Rectal smooth muscle tissue (tissue), 1 donor: Measurements from ENCODE around the gene AGTPBP1.

ENCODE experiments used
- H3K27ac ChIP-seq: one replicate; pipeline ENCODE4 v1.7.0; 2013; ENCODE audit warnings: low read depth, low read length, inconsistent platforms
- H3K27me3 ChIP-seq: one replicate; pipeline ENCODE4 v1.7.0; 2013; ENCODE audit warnings: low read length; ENCODE audit not compliant: control insufficient read depth, insufficient read depth
- H3K36me3 ChIP-seq: one replicate; pipeline ENCODE4 v1.7.0; 2013; ENCODE audit warnings: low read length; ENCODE audit not compliant: control insufficient read depth, insufficient read depth
- H3K4me1 ChIP-seq: one replicate; pipeline ENCODE4 v1.7.0; 2013; ENCODE audit warnings: low read length; ENCODE audit not compliant: control insufficient read depth, insufficient read depth
- H3K4me3 ChIP-seq: one replicate; pipeline ENCODE4 v1.7.0; 2013; ENCODE audit warnings: low read length
- H3K9ac ChIP-seq: one replicate; pipeline ENCODE4 v1.7.0; 2013; ENCODE audit warnings: low read length

Gene AGTPBP1

GRCh38 chr9:85653153-85653552 lies 88.6 kb downstream of the AGTPBP1 start:
- H3K9ac ChIP-seq: no peak overlapping the region
- H3K4me3 ChIP-seq: no peak overlapping the region
- peaks cover 4% of the 10 kb centered on the region for H3K36me3 ChIP-seq
- H3K27me3 ChIP-seq: no peaks in the 10 kb centered on the region
- no peaks in the 10 kb centered on the region for H3K4me1 ChIP-seq
- H3K27ac ChIP-seq: no peak overlapping the region

- Histone ChIP-seq H3K27me3 (no peaks in the 10 kb centered on the region), H3K4me3 (no peak overlapping the region), H3K36me3 (no peaks in the 10 kb centered on the region), H3K4me1 (no peaks in the 10 kb centered on the region), H3K27ac (no peak overlapping the region), H3K9ac (no peak overlapping the region)
Observed at GRCh38 chr9:85647571-85647970, 94.2 kb downstream of the AGTPBP1 start.

- Histone ChIP-seq H3K4me3 (no peak overlapping the region), H3K36me3 (no peaks in the 10 kb centered on the region), H3K9ac (no peak overlapping the region), H3K27me3 (no peaks in the 10 kb centered on the region), H3K4me1 (no peaks in the 10 kb centered on the region), H3K27ac (no peak overlapping the region)
Observed at GRCh38 chr9:85645909-85646627, 95.7 kb downstream of the AGTPBP1 start.

DNA sequence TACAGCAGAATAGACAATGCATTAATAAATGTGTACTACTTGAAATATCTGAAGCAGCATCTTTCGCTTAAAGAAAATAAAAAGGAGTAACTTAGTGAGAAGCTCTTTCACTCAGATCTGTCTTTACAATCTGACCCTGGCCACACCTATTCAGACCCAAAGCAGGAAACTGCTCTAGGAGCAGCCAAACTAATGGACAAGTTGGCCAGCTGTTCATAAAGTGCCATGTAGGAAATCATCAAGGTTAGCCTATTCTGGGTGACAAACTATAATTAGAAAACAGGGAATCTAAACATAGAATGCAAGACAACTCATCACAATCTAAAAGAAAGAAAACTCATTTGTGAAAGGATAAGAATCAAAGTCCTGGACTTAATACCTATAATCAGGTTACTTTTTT lies 101.3 kb downstream of the AGTPBP1 start:
- Histone ChIP-seq H3K4me1 (no peaks in the 10 kb centered on the region), H3K4me3 (no peak overlapping the region), H3K27me3 (no peaks in the 10 kb centered on the region), H3K9ac (no peak overlapping the region), H3K36me3 (no peaks in the 10 kb centered on the region), H3K27ac (no peak overlapping the region)

- Histone ChIP-seq H3K27me3 (no peaks in the 10 kb centered on the region), H3K36me3 (no peaks in the 10 kb centered on the region), H3K9ac (no peak overlapping the region), H3K27ac (no peak overlapping the region), H3K4me1 (no peaks in the 10 kb centered on the region), H3K4me3 (no peak overlapping the region)
Observed at GRCh38 chr9:85639675-85640186, 102.0 kb downstream of the AGTPBP1 start.

GRCh38 chr9:85631809-85632208 lies 109.9 kb downstream of the AGTPBP1 start:
- no peak overlapping the region for H3K27ac ChIP-seq
- no peak overlapping the region for H3K9ac ChIP-seq
- H3K36me3 ChIP-seq: no peaks in the 10 kb centered on the region
- H3K27me3 ChIP-seq: no peaks in the 10 kb centered on the region
- H3K4me1 ChIP-seq: no peaks in the 10 kb centered on the region
- no peak overlapping the region for H3K4me3 ChIP-seq

DNA sequence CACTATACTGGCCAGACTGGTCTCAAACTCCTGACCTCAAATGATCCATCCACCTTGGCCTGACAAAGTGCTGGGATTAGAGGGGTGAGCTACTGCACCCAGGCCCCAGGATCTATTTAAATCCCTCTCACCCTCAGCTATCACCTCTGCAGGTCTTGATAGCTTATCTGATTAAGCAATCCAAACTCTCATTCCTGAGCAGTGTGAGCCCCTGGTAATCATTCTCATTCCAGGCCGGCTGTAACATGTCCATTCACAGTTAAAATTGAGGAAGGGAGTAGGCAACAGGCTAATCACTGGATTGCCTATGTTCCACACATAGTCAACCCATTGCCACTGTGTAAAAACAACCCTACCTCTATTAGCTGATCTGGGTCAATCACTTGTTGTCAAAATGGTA lies 111.1 kb downstream of the AGTPBP1 start:
- H3K4me1 ChIP-seq: no peaks in the 10 kb centered on the region
- H3K27me3 ChIP-seq: no peaks in the 10 kb centered on the region
- no peaks in the 10 kb centered on the region for H3K36me3 ChIP-seq
- H3K27ac ChIP-seq: no peak overlapping the region
- no peak overlapping the region for H3K9ac ChIP-seq
- no peak overlapping the region for H3K4me3 ChIP-seq

DNA sequence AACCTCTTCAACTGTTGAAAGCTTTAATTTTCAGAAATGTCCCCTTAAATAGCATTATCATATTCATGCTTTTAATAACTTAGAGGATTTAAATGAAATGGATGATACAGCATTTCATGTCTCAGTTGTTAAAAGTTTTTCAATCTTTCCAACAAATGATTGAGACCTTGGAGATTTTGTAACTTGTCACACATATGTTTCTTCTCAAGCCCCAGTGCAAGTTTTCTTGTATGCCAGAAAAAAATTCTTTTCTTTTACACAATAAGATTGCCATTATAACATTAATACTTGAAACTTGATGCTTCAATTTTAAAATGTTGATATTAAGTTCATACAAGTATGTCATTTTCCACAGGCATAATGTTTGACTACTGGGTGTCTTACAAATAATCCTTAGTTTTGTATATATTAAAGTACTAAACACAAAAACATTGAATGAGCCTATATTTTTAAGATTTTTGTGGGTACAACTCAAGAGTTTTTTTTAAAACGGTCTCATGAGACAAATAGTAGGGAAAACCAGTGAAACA lies 124.5 kb downstream of the AGTPBP1 start:
- no peaks in the 10 kb centered on the region for H3K36me3 ChIP-seq
- H3K4me3 ChIP-seq: no peak overlapping the region
- H3K9ac ChIP-seq: no peak overlapping the region
- H3K27me3 ChIP-seq: no peaks in the 10 kb centered on the region
- no peak overlapping the region for H3K27ac ChIP-seq
- no peaks in the 10 kb centered on the region for H3K4me1 ChIP-seq

GRCh38 chr9:85615792-85616191 lies 126.0 kb downstream of the AGTPBP1 start:
- no peaks in the 10 kb centered on the region for H3K4me1 ChIP-seq
- no peaks in the 10 kb centered on the region for H3K27me3 ChIP-seq
- no peaks in the 10 kb centered on the region for H3K36me3 ChIP-seq
- no peak overlapping the region for H3K4me3 ChIP-seq
- no peak overlapping the region for H3K27ac ChIP-seq
- H3K9ac ChIP-seq: no peak overlapping the region

DNA sequence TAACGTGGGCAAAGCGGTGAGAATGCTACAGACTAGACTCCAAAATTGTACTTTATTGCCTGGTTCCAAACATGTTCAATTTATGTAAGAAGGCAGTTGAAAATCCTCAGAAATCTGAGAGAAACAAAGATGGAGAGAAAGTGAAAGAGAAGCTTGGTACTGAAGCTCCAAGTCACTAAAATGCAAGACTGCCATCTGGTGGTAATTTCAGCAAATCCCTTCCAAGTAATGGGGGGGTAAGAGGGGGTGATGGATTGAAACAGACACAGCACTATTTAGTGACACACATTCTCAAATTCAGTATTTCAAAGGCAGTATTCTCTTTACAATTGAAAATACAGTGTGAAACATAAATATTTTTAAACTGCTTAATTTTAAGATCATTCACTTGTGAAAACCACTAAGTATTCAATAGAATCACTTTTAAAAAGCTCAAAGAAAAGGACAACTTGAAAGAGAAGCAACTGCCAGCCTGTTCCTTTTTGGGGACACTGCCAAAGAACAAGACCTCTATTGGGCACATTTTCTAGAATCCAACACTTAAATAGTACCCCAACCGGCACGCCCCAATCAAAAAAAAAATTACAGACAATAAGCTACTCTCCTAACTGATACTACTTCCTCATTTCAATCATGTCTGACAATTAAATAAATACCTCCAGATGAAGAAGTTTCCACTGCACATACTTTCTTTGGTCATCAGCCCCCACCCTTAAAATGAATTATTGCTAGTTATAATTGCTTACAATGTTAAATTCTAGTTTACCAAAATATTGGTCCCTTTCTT lies 131.5 kb downstream of the AGTPBP1 start:
- no peaks in the 10 kb centered on the region for H3K27me3 ChIP-seq
- no peaks in the 10 kb centered on the region for H3K36me3 ChIP-seq
- H3K9ac ChIP-seq: no peak overlapping the region
- no peaks in the 10 kb centered on the region for H3K4me1 ChIP-seq
- H3K27ac ChIP-seq: no peak overlapping the region
- H3K4me3 ChIP-seq: peak overlapping the region; percentile 39

DNA sequence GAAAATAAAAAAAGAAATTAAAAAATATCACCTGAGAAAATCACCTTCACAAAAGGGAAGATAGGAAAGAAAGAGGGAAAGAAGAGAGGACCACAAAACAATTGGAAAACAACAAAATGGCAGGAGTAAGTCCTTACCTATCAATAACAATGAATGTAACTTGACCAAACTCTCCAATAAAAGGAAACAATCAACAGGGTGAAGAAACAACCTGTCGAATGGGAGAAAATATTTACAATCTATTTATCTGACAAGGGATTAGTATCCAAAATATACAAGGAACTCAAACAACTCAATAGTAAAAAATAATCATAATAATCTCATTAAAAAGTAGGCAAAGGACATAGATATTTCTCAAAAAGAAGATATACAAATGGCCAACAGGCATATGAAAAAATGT lies 135.8 kb downstream of the AGTPBP1 start:
- no peaks in the 10 kb centered on the region for H3K4me1 ChIP-seq
- no peaks in the 10 kb centered on the region for H3K36me3 ChIP-seq
- no peak overlapping the region for H3K9ac ChIP-seq
- H3K27me3 ChIP-seq: no peaks in the 10 kb centered on the region
- H3K27ac ChIP-seq: no peak overlapping the region
- no peak overlapping the region for H3K4me3 ChIP-seq

DNA sequence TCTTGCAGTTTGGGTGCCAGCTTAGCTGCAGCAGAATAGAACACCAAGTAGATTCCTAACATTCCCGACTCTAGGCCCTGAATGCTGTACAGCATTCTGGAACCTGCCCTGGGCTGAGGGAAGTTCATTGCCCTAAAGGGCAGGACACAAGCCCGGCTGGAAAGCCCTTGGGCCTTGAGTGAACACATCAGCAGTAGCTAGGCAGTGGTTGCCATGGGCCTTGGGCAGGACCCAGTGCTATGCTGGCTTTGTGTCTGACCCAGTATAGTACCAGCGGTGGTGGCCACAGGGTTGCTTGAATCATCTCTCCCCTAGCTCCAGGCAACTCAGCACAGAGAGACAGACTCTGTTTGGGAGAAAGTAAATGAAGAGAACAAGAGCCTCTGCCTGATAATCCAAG lies 137.8 kb downstream of the AGTPBP1 start:
- Histone ChIP-seq H3K27ac (no peak overlapping the region), H3K9ac (no peak overlapping the region), H3K4me3 (no peak overlapping the region), H3K4me1 (no peaks in the 10 kb centered on the region), H3K36me3 (no peaks in the 10 kb centered on the region), H3K27me3 (no peaks in the 10 kb centered on the region)
